DOHH2 (cell line): Measurements from ENCODE around the gene MFAP3.

Experiments
- EZH2phosphoT487 ChIP-seq: fragments of 200-600 bp; sonication (generic); IDR thresholded peaks from 2 replicates; pipeline ENCODE4 v1.6.1; 2017; ENCODE audit warnings: borderline replicate concordance, mild to moderate bottlenecking, antibody characterized with exemption, low read length, moderate library complexity, mixed read lengths
- TF ChIP-seq, protein P1 (sequence below): fragments of 200-600 bp; sonication (generic); IDR thresholded peaks from one replicate; pipeline ENCODE4 v1.5.1; 2014; ENCODE audit warnings: antibody characterized with exemption, mild to moderate bottlenecking, low read depth, low read length; ENCODE audit not compliant: poor library complexity, severe bottlenecking

DNA sequence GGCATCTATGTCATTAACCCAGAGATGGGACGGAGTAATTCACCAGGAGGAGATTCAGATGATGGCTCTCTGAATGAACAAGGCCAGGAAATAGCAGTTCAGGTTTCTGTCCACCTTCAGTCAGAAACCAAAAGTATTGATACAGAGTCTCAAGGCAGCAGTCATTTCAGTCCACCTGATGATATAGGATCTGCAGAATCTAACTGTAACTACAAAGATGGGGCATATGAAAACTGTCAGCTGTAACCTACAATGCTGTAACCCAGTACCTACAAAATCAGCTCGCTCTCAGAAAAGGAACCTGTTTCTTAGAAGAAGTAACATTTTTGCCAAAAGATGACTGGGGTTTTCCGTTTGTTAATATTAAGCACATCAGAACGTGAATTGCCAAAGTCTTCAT, 14.7 kb downstream of the MFAP3 start:
- TF ChIP-seq, protein P1, sequence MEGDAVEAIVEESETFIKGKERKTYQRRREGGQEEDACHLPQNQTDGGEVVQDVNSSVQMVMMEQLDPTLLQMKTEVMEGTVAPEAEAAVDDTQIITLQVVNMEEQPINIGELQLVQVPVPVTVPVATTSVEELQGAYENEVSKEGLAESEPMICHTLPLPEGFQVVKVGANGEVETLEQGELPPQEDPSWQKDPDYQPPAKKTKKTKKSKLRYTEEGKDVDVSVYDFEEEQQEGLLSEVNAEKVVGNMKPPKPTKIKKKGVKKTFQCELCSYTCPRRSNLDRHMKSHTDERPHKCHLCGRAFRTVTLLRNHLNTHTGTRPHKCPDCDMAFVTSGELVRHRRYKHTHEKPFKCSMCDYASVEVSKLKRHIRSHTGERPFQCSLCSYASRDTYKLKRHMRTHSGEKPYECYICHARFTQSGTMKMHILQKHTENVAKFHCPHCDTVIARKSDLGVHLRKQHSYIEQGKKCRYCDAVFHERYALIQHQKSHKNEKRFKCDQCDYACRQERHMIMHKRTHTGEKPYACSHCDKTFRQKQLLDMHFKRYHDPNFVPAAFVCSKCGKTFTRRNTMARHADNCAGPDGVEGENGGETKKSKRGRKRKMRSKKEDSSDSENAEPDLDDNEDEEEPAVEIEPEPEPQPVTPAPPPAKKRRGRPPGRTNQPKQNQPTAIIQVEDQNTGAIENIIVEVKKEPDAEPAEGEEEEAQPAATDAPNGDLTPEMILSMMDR = no peak
- TF ChIP-seq EZH2phosphoT487 = no peak
